Skeletal muscle satellite cell (primary cell): Measurements from ENCODE around the gene CCDC71L.

Experiments used
- H3K27me3 ChIP-seq: 2 replicates; pipeline ENCODE4 v1.7.0; 2013; ENCODE audit warnings: low read length; ENCODE audit not compliant: control insufficient read depth, insufficient read depth
- H3K36me3 ChIP-seq: 2 replicates; pipeline ENCODE4 v1.7.0; 2013; ENCODE audit warnings: mild to moderate bottlenecking, control low read depth, low read length; ENCODE audit not compliant: insufficient read depth
- H3K4me1 ChIP-seq: 2 replicates; pipeline ENCODE4 v1.7.0; 2013; ENCODE audit warnings: low read length; ENCODE audit not compliant: control insufficient read depth, insufficient read depth
- H3K4me2 ChIP-seq: 2 replicates; pipeline ENCODE4 v1.7.0; 2013; ENCODE audit warnings: mild to moderate bottlenecking, low read length
- H3K4me3 ChIP-seq: 2 replicates; pipeline ENCODE4 v1.7.0; 2013; ENCODE audit warnings: low read length
- H3K9ac ChIP-seq: 2 replicates; pipeline ENCODE4 v1.7.0; 2013; ENCODE audit warnings: mild to moderate bottlenecking, low read depth, low read length, moderate library complexity
- H3K9me3 ChIP-seq: replicated peaks from 2 replicates; pipeline ENCODE4 v1.7.0; 2013; ENCODE audit warnings: mild to moderate bottlenecking, control low read depth, low read length

Gene CCDC71L

DNA sequence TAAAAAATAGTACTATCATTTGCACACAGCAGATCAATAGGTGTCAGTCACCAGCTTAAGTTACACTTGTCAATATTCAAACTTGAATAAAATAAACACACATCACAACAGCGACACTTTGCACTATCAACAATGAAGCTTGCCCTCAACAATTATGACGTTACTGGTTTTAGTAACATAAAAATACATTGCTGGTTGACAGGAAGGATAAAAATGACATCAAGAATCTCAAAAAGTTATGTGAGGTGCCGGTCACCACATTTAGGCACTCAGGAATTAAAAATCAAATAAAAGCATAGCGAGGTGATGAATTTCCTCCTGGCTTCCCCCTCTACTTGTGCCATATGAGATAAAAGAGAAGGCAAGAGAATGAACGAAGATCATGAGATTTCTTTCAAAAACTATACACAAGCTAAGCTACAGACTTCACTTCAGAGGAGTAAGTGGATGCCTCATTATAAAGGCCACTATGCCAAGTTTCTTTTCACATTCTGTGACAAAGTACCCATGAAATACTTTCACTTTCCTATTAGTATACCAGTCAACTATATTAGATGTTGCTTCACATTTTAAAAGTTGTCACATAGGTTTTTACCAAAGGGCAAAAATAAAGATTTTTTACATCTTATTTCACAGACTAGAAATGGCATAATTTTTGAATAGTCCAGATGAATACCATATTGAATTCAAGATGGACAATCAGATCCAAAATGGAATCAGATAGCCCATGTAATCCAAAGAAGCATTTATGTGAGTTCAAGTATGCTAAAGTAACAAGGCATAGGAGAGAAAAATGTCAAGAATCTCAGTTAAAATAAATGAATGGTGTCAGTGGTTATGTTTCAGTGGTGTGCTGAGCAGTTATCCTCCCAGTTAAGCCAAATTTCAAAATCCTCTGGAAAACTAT, 3.6 kb downstream of the CCDC71L start:
- Histone ChIP-seq H3K9ac (no peak overlapping the region), H3K9me3 (no peaks in the 10 kb centered on the region), H3K4me2 (peak overlapping the region; percentile 85), H3K27me3 (no peaks in the 10 kb centered on the region), H3K4me3 (no peak overlapping the region), H3K36me3 (peaks cover 5% of the 10 kb centered on the region), H3K4me1 (peaks cover 13% of the 10 kb centered on the region)

DNA sequence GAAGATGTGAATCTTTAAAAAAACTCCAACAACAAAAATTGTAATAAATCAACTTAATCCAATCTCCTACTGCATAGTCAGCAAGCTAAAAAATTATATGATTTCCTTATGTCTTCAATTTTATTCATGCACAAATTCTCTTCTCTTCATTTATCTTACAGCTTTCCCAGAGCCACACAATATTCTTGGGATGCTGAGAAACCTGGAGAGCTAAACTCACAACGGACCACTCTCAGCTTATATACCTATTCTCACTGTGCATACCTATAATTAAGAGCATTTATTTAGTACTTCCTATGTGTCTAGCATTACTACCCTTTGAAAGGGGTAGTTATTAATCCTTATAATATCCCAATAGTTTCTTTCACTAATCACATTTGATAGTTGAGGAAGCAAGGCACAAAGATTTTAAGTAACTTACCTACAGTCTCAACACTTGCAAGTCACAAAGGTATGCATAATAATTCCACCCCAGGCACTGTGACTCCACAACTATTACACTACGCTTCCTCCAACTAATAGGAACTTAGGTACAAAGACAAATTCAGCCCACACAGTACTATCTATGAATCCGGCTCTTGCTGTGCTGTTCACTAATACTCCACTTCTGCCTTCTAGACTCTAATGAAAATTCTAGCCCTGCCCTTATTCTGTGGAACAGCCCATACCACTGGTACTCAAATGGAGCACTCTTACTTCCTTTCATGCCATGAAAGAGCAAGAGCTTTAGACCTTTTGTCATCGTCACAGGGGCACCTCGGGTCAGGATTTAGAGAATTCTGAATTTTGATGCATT, 5.1 kb downstream of the CCDC71L start:
- no peak overlapping the region for H3K9ac ChIP-seq
- no peak overlapping the region for H3K4me2 ChIP-seq
- no peak overlapping the region for H3K4me3 ChIP-seq
- H3K9me3 ChIP-seq: no peaks in the 10 kb centered on the region
- peaks cover 13% of the 10 kb centered on the region for H3K4me1 ChIP-seq
- H3K36me3 ChIP-seq: peaks cover 5% of the 10 kb centered on the region
- H3K27me3 ChIP-seq: no peaks in the 10 kb centered on the region

DNA sequence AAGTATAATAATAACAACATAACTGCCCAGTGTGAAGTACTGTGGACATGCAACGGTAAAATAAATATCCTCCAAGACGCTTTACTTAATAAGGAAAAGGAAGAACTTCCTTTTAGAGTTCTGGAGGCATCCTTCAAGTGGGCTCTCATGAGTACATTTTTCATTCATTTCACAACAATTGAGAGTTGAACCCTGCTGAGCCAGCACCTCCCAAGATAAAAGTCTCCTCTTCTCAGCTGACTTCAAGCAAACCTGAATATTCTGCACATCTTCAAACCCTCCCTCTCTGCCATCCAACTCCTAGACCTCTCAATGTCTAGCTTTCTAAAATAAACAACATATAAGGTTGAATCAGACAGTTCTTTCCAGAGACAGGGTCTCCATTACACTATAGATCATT, 7.5 kb downstream of the CCDC71L start:
- H3K9ac ChIP-seq: no peak overlapping the region
- H3K9me3 ChIP-seq: no peaks in the 10 kb centered on the region
- H3K27me3 ChIP-seq: no peaks in the 10 kb centered on the region
- no peak overlapping the region for H3K4me3 ChIP-seq
- no peak overlapping the region for H3K4me2 ChIP-seq
- no peaks in the 10 kb centered on the region for H3K36me3 ChIP-seq
- H3K4me1 ChIP-seq: peaks cover 6% of the 10 kb centered on the region

DNA sequence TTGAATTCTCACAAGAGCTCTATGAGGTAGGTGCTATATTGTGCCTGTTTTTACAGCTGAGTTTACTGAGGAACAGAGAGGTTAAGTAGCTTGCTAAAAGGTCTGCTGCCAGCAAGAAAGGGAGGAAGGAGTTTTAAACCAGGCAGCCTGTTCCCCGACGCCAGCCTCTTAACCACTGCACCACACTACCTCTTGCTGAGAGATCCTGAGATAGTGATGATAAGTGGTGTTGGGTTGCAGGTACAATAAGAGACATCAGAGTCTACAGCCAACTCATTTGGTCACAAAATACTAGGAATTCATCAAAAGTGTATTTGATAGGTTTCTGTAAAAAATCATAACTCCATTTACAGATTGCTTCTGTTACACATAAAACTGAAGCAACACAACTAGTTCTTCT, 8.0 kb downstream of the CCDC71L start:
- no peak overlapping the region for H3K9ac ChIP-seq

GRCh38 chr7:106652092-106652491, 8.9 kb downstream of the CCDC71L start:
- Histone ChIP-seq H3K27me3 (no peaks in the 10 kb centered on the region), H3K4me3 (no peak overlapping the region)

More for the DNA sequence above, 8.0 kb downstream of the CCDC71L start:
- H3K36me3 ChIP-seq: no peaks in the 10 kb centered on the region
- H3K4me1 ChIP-seq: no peaks in the 10 kb centered on the region
- no peaks in the 10 kb centered on the region for H3K27me3 ChIP-seq
- no peak overlapping the region for H3K4me2 ChIP-seq
- no peak overlapping the region for H3K4me3 ChIP-seq
- no peaks in the 10 kb centered on the region for H3K9me3 ChIP-seq

GRCh38 chr7:106646256-106646655, 14.7 kb downstream of the CCDC71L start:
- no peak overlapping the region for H3K9ac ChIP-seq
- H3K27me3 ChIP-seq: no peaks in the 10 kb centered on the region
- no peak overlapping the region for H3K4me2 ChIP-seq
- no peaks in the 10 kb centered on the region for H3K36me3 ChIP-seq
- H3K9me3 ChIP-seq: no peaks in the 10 kb centered on the region
- H3K4me1 ChIP-seq: no peaks in the 10 kb centered on the region
- H3K4me3 ChIP-seq: no peak overlapping the region

More at GRCh38 chr7:106652092-106652491, 8.9 kb downstream of the CCDC71L start:
- no peak overlapping the region for H3K9ac ChIP-seq
- no peak overlapping the region for H3K4me2 ChIP-seq
- H3K36me3 ChIP-seq: no peaks in the 10 kb centered on the region
- no peaks in the 10 kb centered on the region for H3K9me3 ChIP-seq
- H3K4me1 ChIP-seq: no peaks in the 10 kb centered on the region

DNA sequence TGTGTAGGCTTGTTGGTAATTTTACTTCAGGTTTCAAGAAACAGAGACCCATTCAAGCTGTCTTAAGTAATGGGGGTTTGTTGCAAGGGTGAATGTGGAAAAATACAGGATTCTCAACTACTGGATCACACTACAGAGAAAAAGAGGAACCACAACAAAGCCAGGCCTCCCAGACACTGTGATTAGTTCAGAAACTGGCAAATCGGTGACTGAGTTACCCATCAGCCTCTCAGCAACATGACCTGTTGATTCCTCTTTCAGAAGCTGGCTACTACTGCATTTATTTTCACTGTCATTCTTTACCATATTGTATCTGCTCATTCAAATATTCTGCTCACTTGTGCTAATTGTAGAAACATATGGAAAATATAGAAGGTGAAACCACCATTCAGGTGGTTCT, 16.0 kb downstream of the CCDC71L start:
- no peak overlapping the region for H3K9ac ChIP-seq
- H3K27me3 ChIP-seq: no peaks in the 10 kb centered on the region
- H3K36me3 ChIP-seq: no peaks in the 10 kb centered on the region
- H3K4me2 ChIP-seq: no peak overlapping the region
- no peaks in the 10 kb centered on the region for H3K4me1 ChIP-seq
- H3K9me3 ChIP-seq: no peaks in the 10 kb centered on the region
- H3K4me3 ChIP-seq: no peak overlapping the region

DNA sequence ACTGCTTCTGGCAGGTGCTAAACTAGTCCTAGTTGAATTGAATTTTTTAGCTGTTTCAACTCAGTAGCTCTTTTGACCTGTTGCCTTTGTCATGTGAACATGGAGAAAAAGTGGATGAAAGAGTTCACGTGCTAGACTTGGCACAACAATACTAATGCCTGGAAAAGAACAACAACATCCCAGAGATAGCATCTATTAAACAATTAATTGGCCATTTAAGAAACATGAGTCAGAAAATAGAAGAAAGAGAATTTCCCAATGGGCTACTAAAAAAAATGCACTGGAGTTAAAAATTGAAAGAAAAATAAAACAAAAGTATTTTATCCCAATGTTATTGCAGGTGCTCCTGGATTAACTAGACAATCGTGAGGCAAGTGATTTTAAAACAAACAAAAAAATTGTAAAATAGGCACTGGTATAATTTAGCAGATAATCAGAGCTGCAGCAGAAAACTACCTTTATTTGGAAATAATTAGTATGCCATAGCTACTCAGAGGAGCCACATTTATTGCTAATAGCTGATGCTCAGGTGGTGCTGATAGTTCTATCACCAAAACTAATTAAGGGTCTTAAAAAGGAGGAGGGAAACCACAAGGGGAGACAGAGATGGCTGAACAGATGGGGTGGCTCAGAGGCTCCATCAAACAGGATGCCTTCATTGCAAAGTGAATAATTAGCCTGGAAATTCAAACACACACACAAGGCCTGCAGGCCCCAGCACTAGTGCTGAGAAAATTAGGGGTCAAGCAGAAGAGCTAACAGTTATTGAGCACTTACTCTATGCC, 17.6 kb downstream of the CCDC71L start:
- Histone ChIP-seq H3K36me3 (no peaks in the 10 kb centered on the region), H3K4me3 (no peak overlapping the region), H3K4me2 (no peak overlapping the region), H3K9ac (no peak overlapping the region), H3K27me3 (no peaks in the 10 kb centered on the region), H3K9me3 (no peaks in the 10 kb centered on the region), H3K4me1 (no peaks in the 10 kb centered on the region)

DNA sequence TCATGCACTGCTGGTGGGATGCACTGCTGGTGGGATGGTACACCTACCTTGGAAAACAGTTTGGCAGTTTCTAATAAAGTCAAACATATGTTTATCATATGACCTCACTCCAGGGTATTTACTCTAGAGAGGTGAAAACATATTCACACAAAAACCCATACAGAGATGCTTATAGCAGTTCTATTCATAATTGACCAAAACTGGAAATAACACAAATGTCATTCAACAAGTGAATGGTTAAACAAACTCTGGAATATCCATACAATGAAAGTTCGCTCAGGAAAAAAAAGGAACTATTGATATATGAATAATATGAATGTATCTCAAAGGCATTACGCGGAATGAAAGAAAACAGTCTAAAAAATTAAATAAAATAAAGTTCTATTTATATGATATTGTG, 19.5 kb downstream of the CCDC71L start:
- Histone ChIP-seq H3K4me3 (no peak overlapping the region), H3K9ac (no peak overlapping the region), H3K9me3 (no peaks in the 10 kb centered on the region), H3K4me1 (no peaks in the 10 kb centered on the region), H3K4me2 (no peak overlapping the region), H3K36me3 (no peaks in the 10 kb centered on the region), H3K27me3 (no peaks in the 10 kb centered on the region)

DNA sequence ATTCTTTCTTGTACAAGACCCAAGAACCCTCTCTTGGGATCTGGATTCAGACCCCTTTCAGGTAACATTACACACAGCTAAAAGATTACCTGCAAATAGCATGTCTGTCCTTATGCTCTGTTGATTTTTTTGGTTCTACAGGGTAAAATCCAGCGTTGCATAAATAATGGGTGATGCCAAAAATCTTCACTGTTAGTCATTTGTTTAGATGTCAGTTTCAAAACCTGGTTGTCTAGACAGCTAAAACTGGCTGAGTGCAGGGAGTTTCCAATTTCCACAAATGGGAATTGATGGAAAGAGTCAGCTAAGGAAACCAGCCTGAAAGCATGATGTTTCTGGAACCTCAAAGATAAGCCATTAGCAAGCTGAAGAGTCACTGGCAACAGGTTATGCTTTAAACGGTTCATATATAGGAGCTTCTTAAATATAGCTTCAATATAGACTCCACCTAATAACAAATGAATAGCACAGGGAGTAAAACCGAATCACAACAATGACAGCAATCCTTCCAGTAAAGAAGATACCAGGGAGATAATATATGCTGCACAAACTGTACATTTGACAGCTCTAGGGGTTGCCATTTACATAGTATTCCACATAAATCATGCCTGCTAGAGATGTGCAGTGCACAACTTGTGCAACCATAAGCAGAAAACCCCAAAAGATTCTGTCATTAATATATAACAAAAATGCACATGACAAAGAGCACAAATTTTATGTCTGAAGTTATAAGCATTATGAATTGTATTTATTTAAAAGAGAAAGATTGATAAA, 20.4 kb downstream of the CCDC71L start:
- no peaks in the 10 kb centered on the region for H3K4me1 ChIP-seq
- H3K36me3 ChIP-seq: no peaks in the 10 kb centered on the region
- no peaks in the 10 kb centered on the region for H3K9me3 ChIP-seq
- no peak overlapping the region for H3K9ac ChIP-seq
- no peak overlapping the region for H3K4me2 ChIP-seq
- no peaks in the 10 kb centered on the region for H3K27me3 ChIP-seq
- H3K4me3 ChIP-seq: no peak overlapping the region
